NCI-H1436 (cell line): ENCODE data around the gene KIF26B.
A peak's percentile ranks its signal among the peaks of the same experiment; 100 is the strongest.

Experiments
- DNase-seq: peaks from one replicate; lab custom pipeline; 2025; lab: John Stamatoyannopoulos, UW

Gene KIF26B

GRCh38 chr1:245172829-245173228 lies 18.0 kb downstream of the KIF26B start:
- DNase-seq, result no peak

- no peak for DNase-seq
These were observed 18.8 kb downstream of the KIF26B start for GRCh38 chr1:245173446-245174211.

- no peak for DNase-seq
These were observed 22.5 kb downstream of the KIF26B start for GRCh38 chr1:245177071-245177900.

GRCh38 chr1:245179706-245180105 lies 24.9 kb downstream of the KIF26B start:
- no peak for DNase-seq

GRCh38 chr1:245180496-245181157 lies 25.8 kb downstream of the KIF26B start:
- no peak for DNase-seq

GRCh38 chr1:245181158-245181517 lies 26.4 kb downstream of the KIF26B start:
- DNase-seq, result peak; percentile 73

GRCh38 chr1:245182028-245182427 lies 27.2 kb downstream of the KIF26B start:
- DNase-seq, result no peak

- DNase-seq, result no peak
These were observed 28.6 kb downstream of the KIF26B start for GRCh38 chr1:245183429-245183828.

GRCh38 chr1:245184779-245185178 lies 30.0 kb downstream of the KIF26B start:
- DNase-seq, result no peak

- no peak for DNase-seq
These were observed 33.6 kb downstream of the KIF26B start for GRCh38 chr1:245188403-245188802.

GRCh38 chr1:245195398-245195797 lies 40.6 kb downstream of the KIF26B start:
- DNase-seq, result no peak

- no peak for DNase-seq
These were observed 42.3 kb downstream of the KIF26B start for GRCh38 chr1:245197121-245197520.

GRCh38 chr1:245197911-245198379 lies 43.2 kb downstream of the KIF26B start:
- no peak for DNase-seq

- DNase-seq, result no peak
These were observed 44.1 kb downstream of the KIF26B start for GRCh38 chr1:245198748-245199516.

- DNase-seq, result no peak
These were observed 45.4 kb downstream of the KIF26B start for GRCh38 chr1:245200146-245200545.

GRCh38 chr1:245201201-245201600 lies 46.4 kb downstream of the KIF26B start:
- DNase-seq, result no peak

- no peak for DNase-seq
These were observed 47.0 kb downstream of the KIF26B start for GRCh38 chr1:245201827-245202226.

- DNase-seq, result no peak
These were observed 50.6 kb downstream of the KIF26B start for GRCh38 chr1:245205396-245205795.

- DNase-seq, result no peak
These were observed 51.1 kb downstream of the KIF26B start for GRCh38 chr1:245205864-245206263.

GRCh38 chr1:245207056-245207638 lies 52.4 kb downstream of the KIF26B start:
- no peak for DNase-seq

GRCh38 chr1:245207801-245208200 lies 53.0 kb downstream of the KIF26B start:
- DNase-seq, result no peak
